Activated CD4-positive, alpha-beta T cell treated with anti-CD3 and anti-CD28 coated beads, Interleukin-2, amount 50 U/mL, for 4 hours (primary cell): ENCODE data around the gene GATB.
A peak's percentile ranks its signal among the peaks of the same experiment; 100 is the strongest.

Experiments
- DNase-seq, 2 experiments: peaks; one replicate each; pipeline ENCODE4 v3.0.0-alpha.2; 2020

GATB gene

GRCh38 chr4:151760712-151761661 lies at the start of gene GATB:
Gene GATB (minus strand): TSS chr4:151761007. CDS start chr4:151760982, 25 bp downstream.
- DNase-seq: peak; percentile 91 to 93

- DNase-seq: no peak
These were observed 49.7 kb upstream of the GATB start for GRCh38 chr4:151810476-151810875.

GRCh38 chr4:151809716-151810115 lies 48.9 kb upstream of the GATB start:
- DNase-seq: no peak

GRCh38 chr4:151808542-151808941 lies 47.7 kb upstream of the GATB start:
- no peak for DNase-seq

- DNase-seq: no peak
These were observed 47.3 kb upstream of the GATB start for GRCh38 chr4:151808120-151808529.

- no peak for DNase-seq
These were observed 46.4 kb upstream of the GATB start for GRCh38 chr4:151807220-151807619.

GRCh38 chr4:151806511-151806927 lies 45.7 kb upstream of the GATB start:
- no peak for DNase-seq

GRCh38 chr4:151804821-151805220 lies 44.0 kb upstream of the GATB start:
- DNase-seq: no peak

GRCh38 chr4:151804086-151804630 lies 43.4 kb upstream of the GATB start:
- DNase-seq: no peak

GRCh38 chr4:151803246-151803645 lies 42.4 kb upstream of the GATB start:
- no peak for DNase-seq

- peak; percentile 50 to 56 for DNase-seq
These were observed 41.0 kb upstream of the GATB start for GRCh38 chr4:151801547-151802516.

GRCh38 chr4:151799417-151800012 lies 38.7 kb upstream of the GATB start:
- no peak for DNase-seq

GRCh38 chr4:151798678-151799416 lies 38.0 kb upstream of the GATB start:
- DNase-seq: no peak

GRCh38 chr4:151797853-151798252 lies 37.0 kb upstream of the GATB start:
- DNase-seq: no peak

- DNase-seq: no peak
These were observed 36.3 kb upstream of the GATB start for GRCh38 chr4:151797131-151797530.

- no peak for DNase-seq
These were observed 35.3 kb upstream of the GATB start for GRCh38 chr4:151796106-151796505.

- DNase-seq: no peak
These were observed 32.2 kb upstream of the GATB start for GRCh38 chr4:151792995-151793394.

GRCh38 chr4:151792530-151792929 lies 31.7 kb upstream of the GATB start:
- no peak for DNase-seq

GRCh38 chr4:151788021-151788420 lies 27.2 kb upstream of the GATB start:
- DNase-seq: no peak

- DNase-seq: no peak
These were observed 25.3 kb upstream of the GATB start for GRCh38 chr4:151786158-151786495.

- DNase-seq: no peak
These were observed 24.8 kb upstream of the GATB start for GRCh38 chr4:151785484-151786157.
